Keratinocyte (primary cell): Measurements from ENCODE around the gene ZNF324B. TPM values are rescaled to one million over a fixed set of nuclear protein-coding genes. Genes with fewer than 3 reads are reported as not detected.
A peak's percentile ranks its signal among the peaks of the same experiment; 100 is the strongest.

ENCODE experiments used
- DNase-seq: peaks from one replicate; pipeline ENCODE4 v3.0.0-alpha.2; 2011; ENCODE audit warnings: low read depth, missing footprints, low spot score
- FAIRE-seq: peaks from 2 replicates; lab custom pipeline; 2011; peaks lifted over from hg19 to GRCh38; lab: Jason Lieb, UNC
- H2AFZ ChIP-seq: 2 replicates; pipeline ENCODE4 v1.6.0; 2012; ENCODE audit warnings: low read length, control low read depth, inconsistent platforms; ENCODE audit not compliant: control insufficient read depth
- H3K27ac ChIP-seq: 2 replicates; pipeline ENCODE4 v1.5.1; 2011; ENCODE audit warnings: low read length; ENCODE audit not compliant: control insufficient read depth, insufficient read depth
- H3K27me3 ChIP-seq: 3 replicates; pipeline ENCODE4 v1.6.0; 2011; ENCODE audit warnings: low read length; ENCODE audit not compliant: control insufficient read depth, insufficient read depth; ENCODE audit errors: extremely low read depth
- H3K36me3 ChIP-seq, 2 experiments: 2 replicates in 1 of 2; 3 replicates in 1 of 2; pipeline ENCODE4 v1.5.1; 2011; ENCODE audit warnings: low read length in 2 of 2, mild to moderate bottlenecking in 1 of 2; ENCODE audit not compliant: control insufficient read depth in 2 of 2, insufficient read depth in 2 of 2; ENCODE audit errors: extremely low read depth in 1 of 2
- H3K4me1 ChIP-seq: 3 replicates; pipeline ENCODE4 v1.5.1; 2011; ENCODE audit warnings: low read length; ENCODE audit not compliant: control insufficient read depth, insufficient read depth; ENCODE audit errors: extremely low read depth
- H3K4me2 ChIP-seq: 3 replicates; pipeline ENCODE4 v1.6.0; 2011; ENCODE audit warnings: low read depth, low read length; ENCODE audit not compliant: control insufficient read depth, insufficient read depth; ENCODE audit errors: extremely low read depth
- H3K4me3 ChIP-seq, 3 experiments: fragments of 200-600 bp in 1 of 3; sonication (generic) in 1 of 3; 2 replicates in 2 of 3; 3 replicates in 1 of 3; pipeline ENCODE4 v1.5.1; 2011 to 2016; ENCODE audit warnings: low read length in 3 of 3, mild to moderate bottlenecking in 3 of 3, control low read depth in 2 of 3, inconsistent platforms in 1 of 3, low read depth in 1 of 3, mixed read lengths in 1 of 3, mixed run types in 1 of 3, moderate library complexity in 1 of 3; ENCODE audit not compliant: control insufficient read depth in 2 of 3, insufficient read depth in 2 of 3; ENCODE audit errors: extremely low read depth in 1 of 3
- H3K79me2 ChIP-seq: 2 replicates; pipeline ENCODE4 v1.6.0; 2012; ENCODE audit warnings: low read length; ENCODE audit not compliant: control insufficient read depth, insufficient read depth
- H3K9ac ChIP-seq: 3 replicates; pipeline ENCODE4 v1.6.0; 2011; ENCODE audit warnings: low read length; ENCODE audit not compliant: control insufficient read depth, insufficient read depth; ENCODE audit errors: extremely low read depth
- H3K9me1 ChIP-seq: 3 replicates; pipeline ENCODE4 v1.6.0; 2011; ENCODE audit warnings: low read length; ENCODE audit not compliant: control insufficient read depth, insufficient read depth; ENCODE audit errors: extremely low read depth
- H3K9me3 ChIP-seq: 2 replicates; pipeline ENCODE4 v1.5.1; 2012; ENCODE audit warnings: low read depth, low read length; ENCODE audit not compliant: control insufficient read depth
- H4K20me1 ChIP-seq: 3 replicates; pipeline ENCODE4 v1.6.0; 2011; ENCODE audit warnings: low read length; ENCODE audit not compliant: control insufficient read depth, insufficient read depth; ENCODE audit errors: extremely low read depth
- CTCF ChIP-seq, 3 experiments: IDR thresholded peaks in 1 of 3; conservative IDR thresholded peaks in 1 of 3; optimal IDR thresholded peaks in 1 of 3; 2 replicates in 2 of 3; 3 replicates in 1 of 3; pipeline versions ENCODE3 to v1.5.1; 2011; ENCODE audit warnings: low read length in 3 of 3, mild to moderate bottlenecking in 3 of 3, moderate library complexity in 2 of 3, control low read depth in 1 of 3, inconsistent platforms in 1 of 3; ENCODE audit not compliant: insufficient read depth in 2 of 3; ENCODE audit errors: extremely low read depth in 1 of 3
- EZH2 ChIP-seq: IDR thresholded peaks from one replicate; pipeline ENCODE4 v1.6.1; 2012; ENCODE audit warnings: inconsistent platforms, mild to moderate bottlenecking, low read length, moderate library complexity
- dilution Hi-C: fragments of 300-500 bp; cut with MboI; formaldehyde crosslinking; loops from one replicate; pipeline ENCODE4 v1.7.0; 2020; ENCODE audit warnings: low sequenced_read_pairs; ENCODE audit not compliant: extremely low pct_ligation_motif_present
- polyA plus RNA-seq, 5 experiments: library from polyadenylated mRNA; depleted of rRNA in 3 of 5; stranded (reverse) in 3 of 5; stranded (forward) in 1 of 5; unstranded in 1 of 5; fragments of >200 nt; gene quantifications; 1 replicate in 1 of 5; 2 replicates in 3 of 5; 3 replicates in 1 of 5; pipeline versions ENCODE4 v1.2.1 to v1.2.3, GENCODE V29; 2011 to 2012; ENCODE audit warnings: missing spikeins in 2 of 5, low read depth in 1 of 5, low replicate concordance in 1 of 5

ZNF324B gene
- polyA plus RNA-seq, 1 donor (not counting 4 experiments of a cell fraction or from before 2014, with no cell fraction given) = 2.0 TPM

- Histone ChIP-seq H3K9ac (peak within 1 kb of the TSS; percentile 82), H3K27ac (peak within 1 kb of the TSS; percentile 66), H3K9me1 (no peaks in the 10 kb centered on the region), H2AFZ (peak within 1 kb of the TSS; percentile 97), H3K79me2 (peaks cover 23% of the 10 kb centered on the region), H3K27me3 (no peaks in the 10 kb centered on the region), H3K4me2 (peak within 1 kb of the TSS; percentile 87), H3K4me3 (peak within 1 kb of the TSS; percentile 77 to 99 (median 89)), H3K9me3 (no peaks in the 10 kb centered on the region), H3K4me1 (peaks cover 14% of the 10 kb centered on the region), H4K20me1 (peaks cover 4% of the 10 kb centered on the region), H3K36me3 (peaks cover 0 to 8% of the 10 kb centered on the region in 2 experiments)
- dilution Hi-C loops = no loop called here
- peak; percentile 72 for DNase-seq
- peak; percentile 87 for FAIRE-seq
- TF ChIP-seq CTCF (optimal IDR thresholded peaks at IDR 0.05 in 1 of 3, IDR thresholded peaks at IDR 0.05 in 1 of 3, conservative IDR thresholded peaks at IDR 0.05 in 1 of 3; ENCODE audit: extremely low read depth in 1 of 3, insufficient read depth in 2 of 3, low read length in 3 of 3) (peak in 1 of 3 experiments; percentile 35), EZH2 (no peak)
Observed at GRCh38 chr19:58466760-58467589, 15.6 kb downstream of the ZNF324B start, which contains the start of gene ZNF324. Gene ZNF324 (plus strand): TSS chr19:58467080. CDS start chr19:58469186, 2,106 bp downstream.

DNA sequence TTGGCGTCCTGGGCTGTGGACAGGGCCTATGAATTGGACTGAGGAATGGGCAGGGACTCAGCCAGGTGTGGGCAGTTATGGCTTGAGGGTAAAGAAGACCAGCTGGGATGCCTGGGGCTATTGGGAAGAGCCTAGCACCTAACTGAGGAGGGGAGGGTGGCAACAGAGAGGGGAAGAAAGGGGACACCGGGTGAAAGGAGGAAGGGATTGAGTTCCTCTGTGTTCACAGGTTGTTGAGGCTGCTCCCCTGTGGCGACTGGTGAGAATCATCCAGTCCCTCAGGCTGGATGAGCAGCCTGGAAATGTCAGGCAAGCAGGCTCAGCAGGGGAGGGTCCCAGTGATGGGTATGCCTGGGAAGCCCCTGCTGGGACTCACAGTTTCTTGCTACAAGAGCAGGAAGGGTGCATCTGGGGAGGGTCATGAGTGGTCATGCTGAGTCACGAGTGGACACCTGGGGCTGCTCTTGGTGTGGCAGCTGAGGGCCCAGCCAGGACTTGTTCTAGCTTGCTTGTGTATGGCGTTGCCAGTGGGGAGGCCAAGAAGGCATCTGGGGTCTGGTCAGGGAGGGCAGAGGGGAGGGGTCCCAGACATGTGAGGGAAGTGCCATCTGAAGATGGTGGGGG lies 16.9 kb downstream of the ZNF324B start:
- Histone ChIP-seq H3K9ac (peak overlapping the region; percentile 22), H4K20me1 (peaks cover 4% of the 10 kb centered on the region), H3K4me3 (peak overlapping the region; percentile 24 to 99 (median 29)), H3K27me3 (no peaks in the 10 kb centered on the region), H3K4me1 (peaks cover 14% of the 10 kb centered on the region), H3K36me3 (peaks cover 0 to 15% of the 10 kb centered on the region in 2 experiments), H3K4me2 (peak overlapping the region; percentile 87), H2AFZ (no peak overlapping the region), H3K79me2 (peaks cover 23% of the 10 kb centered on the region), H3K27ac (peak overlapping the region; percentile 3), H3K9me1 (no peaks in the 10 kb centered on the region), H3K9me3 (no peaks in the 10 kb centered on the region)
- no peak for DNase-seq
- no peak for FAIRE-seq
- dilution Hi-C loops = no loop called here
- peak in 1 of 3 experiments; percentile 51 for TF ChIP-seq CTCF (optimal IDR thresholded peaks at IDR 0.05 in 1 of 3, IDR thresholded peaks at IDR 0.05 in 1 of 3, conservative IDR thresholded peaks at IDR 0.05 in 1 of 3; ENCODE audit: extremely low read depth in 1 of 3, insufficient read depth in 2 of 3, low read length in 3 of 3)
- TF ChIP-seq EZH2 = no peak
